ENCODE measurements around the gene TBC1D3B.

GRCh38 chr17:36130346-36130745 is 46.1 kb downstream of the TBC1D3B start:
- TF ChIP-seq ZNF513 (tag by site-specific recombination; IDR thresholded peaks at IDR 0.05) (no peak), CTCF (tag by site-specific recombination; IDR thresholded peaks at IDR 0.05) (no peak), ZNF404 (tag by site-specific recombination; IDR thresholded peaks at IDR 0.05) (no peak), ZNF768 (tag by site-specific recombination; IDR thresholded peaks at IDR 0.05) (no peak), ZFP3 (tag by site-specific recombination; IDR thresholded peaks at IDR 0.05; ENCODE audit: low read depth) (no peak)

Data from HEK293 (cell line).